ENCODE measurements around the gene FAM228B.
"Not testable (repeated sequence)": the region's sequence is repeated elsewhere in the genome, so short reads cannot be mapped to it uniquely, and the experiment has no call there.

FAM228B gene

GRCh38 chr2:24102677-24103076, 20.6 kb upstream of the FAM228B start:
- DNase-seq (ENCODE audit: low spot score): no peak

GRCh38 chr2:24104110-24104650, 19.1 kb upstream of the FAM228B start:
- no peak for DNase-seq (ENCODE audit: low spot score)

- peak; percentile 35 for DNase-seq (ENCODE audit: low spot score)
Measured at GRCh38 chr2:24104906-24105305, 18.4 kb upstream of the FAM228B start.

GRCh38 chr2:24105816-24106215, 17.5 kb upstream of the FAM228B start:
- DNase-seq (ENCODE audit: low spot score): no peak

GRCh38 chr2:24106786-24107185, 16.5 kb upstream of the FAM228B start:
- no peak for DNase-seq (ENCODE audit: low spot score)

GRCh38 chr2:24107336-24107735, 15.9 kb upstream of the FAM228B start:
- no peak for DNase-seq (ENCODE audit: low spot score)

GRCh38 chr2:24109431-24109830, 13.8 kb upstream of the FAM228B start:
- not testable (repeated sequence) for DNase-seq (ENCODE audit: low spot score)

- DNase-seq (ENCODE audit: low spot score): no peak
Measured at GRCh38 chr2:24110660-24111303, 12.5 kb upstream of the FAM228B start.

- DNase-seq (ENCODE audit: low spot score): peak; percentile 78
Measured at GRCh38 chr2:24111407-24111901, 11.8 kb upstream of the FAM228B start.

GRCh38 chr2:24115057-24115456, 8.2 kb upstream of the FAM228B start:
- peak; percentile 77 for DNase-seq (ENCODE audit: low spot score)

GRCh38 chr2:24117902-24118301, 5.4 kb upstream of the FAM228B start:
- no peak for DNase-seq (ENCODE audit: low spot score)

- DNase-seq (ENCODE audit: low spot score): no peak
Measured at GRCh38 chr2:24121066-24121465, 2.2 kb upstream of the FAM228B start.

GRCh38 chr2:24121469-24121868, 1.8 kb upstream of the FAM228B start:
- DNase-seq (ENCODE audit: low spot score): no peak

GRCh38 chr2:24122366-24123194, 689 bp upstream of the FAM228B start:
- DNase-seq (ENCODE audit: low spot score): no peak

- DNase-seq (ENCODE audit: low spot score): no peak
Measured at GRCh38 chr2:24123922-24124580, 782 bp downstream of the FAM228B start.

- no peak for DNase-seq (ENCODE audit: low spot score)
Measured at GRCh38 chr2:24125956-24126355, 2.7 kb downstream of the FAM228B start.

- no peak for DNase-seq (ENCODE audit: low spot score)
Measured at GRCh38 chr2:24132543-24132942, 9.3 kb downstream of the FAM228B start.

- not testable (repeated sequence) for DNase-seq (ENCODE audit: low spot score)
Measured at GRCh38 chr2:24140305-24140704, 17.0 kb downstream of the FAM228B start.

GRCh38 chr2:24147364-24147763, 24.1 kb downstream of the FAM228B start:
- no peak for DNase-seq (ENCODE audit: low spot score)

- DNase-seq (ENCODE audit: low spot score): no peak
Measured at GRCh38 chr2:24152413-24153197, 29.3 kb downstream of the FAM228B start.

GRCh38 chr2:24153478-24153877, 30.2 kb downstream of the FAM228B start:
- no peak for DNase-seq (ENCODE audit: low spot score)

GRCh38 chr2:24158131-24158530, 34.9 kb downstream of the FAM228B start:
- DNase-seq (ENCODE audit: low spot score): no peak
